OCI-LY7 (cell line): ENCODE measurements around the gene PCDHAC2. TPM values are rescaled to one million over a fixed set of nuclear protein-coding genes. Genes with fewer than 3 reads are reported as not detected.

Experiments used
- BruUV-seq: library from RNA; stranded (reverse); fragments of 400-500 nt; replicated peaks from 2 replicates; lab custom pipeline; 2021; lab: Mats Ljungman, UMichigan
- CTCF ChIA-PET: fragments of 300-600 bp; sonication (Branson Sonifier 250); formaldehyde crosslinking; loops from one replicate; lab custom pipeline; 2022; ENCODE audit warnings: antibody characterized with exemption; ENCODE audit not compliant: unreplicated experiment; lab: Charles Lee
- POLR2A ChIA-PET: fragments of 300-600 bp; sonication (Branson Sonifier 250); formaldehyde crosslinking; loops from one replicate; lab custom pipeline; 2022; ENCODE audit warnings: antibody characterized with exemption; lab: Charles Lee
- DNase-seq: peaks from one replicate; pipeline ENCODE4 v3.0.0-alpha.2; 2015; ENCODE audit warnings: low spot score
- H2AFZ ChIP-seq: fragments of 200-600 bp; sonication (generic), shearing (Covaris generic); 2 replicates; pipeline ENCODE4 v1.6.1; 2014; ENCODE audit warnings: mild to moderate bottlenecking, antibody characterized with exemption, low read length, moderate library complexity
- H3K27ac ChIP-seq: fragments of 200-600 bp; sonication (generic); 2 replicates; pipeline ENCODE4 v1.5.1; 2014; ENCODE audit warnings: mixed run types, low read depth, mild to moderate bottlenecking, moderate library complexity, low read length, inconsistent platforms; ENCODE audit not compliant: poor library complexity, severe bottlenecking
- H3K36me3 ChIP-seq: fragments of 200-600 bp; sonication (generic); 2 replicates; pipeline ENCODE4 v1.6.1; 2014; ENCODE audit warnings: mild to moderate bottlenecking, antibody characterized with exemption, low read length, moderate library complexity, mixed read lengths; ENCODE audit not compliant: insufficient read depth
- H3K4me1 ChIP-seq: fragments of 200-600 bp; sonication (generic); 2 replicates; pipeline ENCODE4 v1.5.1; 2014; ENCODE audit warnings: mild to moderate bottlenecking, low read length; ENCODE audit not compliant: insufficient read depth, poor library complexity, severe bottlenecking
- H3K4me2 ChIP-seq: fragments of 200-600 bp; sonication (generic); 2 replicates; pipeline ENCODE4 v1.6.1; 2014; ENCODE audit warnings: mild to moderate bottlenecking, low read length
- H3K4me3 ChIP-seq: fragments of 200-600 bp; sonication (generic); 2 replicates; pipeline ENCODE4 v1.5.1; 2014; ENCODE audit warnings: mild to moderate bottlenecking, low read depth, low read length; ENCODE audit not compliant: poor library complexity, severe bottlenecking
- H3K79me2 ChIP-seq: fragments of 200-600 bp; sonication (generic); 2 replicates; pipeline ENCODE4 v1.6.1; 2016; ENCODE audit warnings: low read depth, mild to moderate bottlenecking, low read length, moderate library complexity, mixed read lengths; ENCODE audit not compliant: insufficient read depth
- H3K9me2 ChIP-seq: fragments of 200-600 bp; sonication (generic); 2 replicates; pipeline ENCODE4 v1.6.1; 2016; ENCODE audit warnings: mild to moderate bottlenecking, low read length, mixed read lengths; ENCODE audit not compliant: insufficient read depth
- H3K9me3 ChIP-seq: fragments of 200-600 bp; sonication (generic); 2 replicates; pipeline ENCODE4 v1.6.1; 2014; ENCODE audit warnings: mild to moderate bottlenecking, mixed run types, low read length, mixed read lengths
- H4K20me1 ChIP-seq: fragments of 200-600 bp; sonication (generic); 2 replicates; pipeline ENCODE4 v1.6.1; 2014; ENCODE audit warnings: mild to moderate bottlenecking, antibody characterized with exemption, low read length, moderate library complexity, mixed read lengths; ENCODE audit not compliant: insufficient read depth
- EZH2phosphoT487 ChIP-seq: fragments of 200-600 bp; sonication (generic); IDR thresholded peaks from 2 replicates; pipeline ENCODE4 v1.6.1; 2018; ENCODE audit warnings: low read depth, borderline replicate concordance, mild to moderate bottlenecking, mixed run types, antibody characterized with exemption, low read length, moderate library complexity, mixed read lengths
- intact Hi-C: fragments of 100-400 bp; cut with micrococcal nuclease; formaldehyde crosslinking; loops from one replicate; pipeline ENCODE4 v1.10.0; 2022; ENCODE audit not compliant: unreplicated experiment
- total RNA-seq, 2 experiments: library from RNA; depleted of rRNA in 1 of 2; stranded (reverse); fragments of >200 nt in 1 of 2; shearing (Covaris generic) in 1 of 2; gene quantifications; 2 replicates each; pipeline ENCODE4 v1.2.3, GENCODE V29; 2014 to 2022
- TF ChIP-seq, protein P1 (sequence below): fragments of 200-600 bp; sonication (generic); conservative IDR thresholded peaks from 2 replicates; pipeline ENCODE4 v1.5.1; 2014; ENCODE audit warnings: mild to moderate bottlenecking, antibody characterized with exemption, low read length, moderate library complexity, mixed read lengths

The PCDHAC2 gene
- total RNA-seq, 2 experiments from 2014 or later, result not detected

DNA sequence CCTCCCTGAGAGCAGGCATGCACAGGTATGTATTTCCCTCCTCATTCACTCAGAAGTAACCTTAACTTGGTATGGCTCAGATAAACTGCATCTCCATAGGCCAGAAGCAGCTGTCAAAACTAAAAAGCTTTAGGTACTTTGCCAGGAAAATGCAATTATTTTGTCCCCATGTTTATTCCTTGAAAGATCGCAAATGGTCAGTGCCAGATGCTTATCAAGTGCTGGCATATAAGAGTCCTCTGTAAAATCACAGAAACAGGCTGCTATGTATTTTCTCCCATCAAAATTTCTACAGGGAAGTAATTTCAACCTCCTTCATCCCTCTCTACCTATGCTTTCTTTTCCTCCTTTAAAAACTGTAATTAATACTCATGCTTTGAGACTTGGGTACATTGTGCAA, 12.7 kb downstream of the PCDHAC2 start:
- ChIA-PET POLR2A (no interaction called here), CTCF (no interaction called here)
- no peak overlapping the region for H3K27ac ChIP-seq
- H4K20me1 ChIP-seq, result no peaks in the 10 kb centered on the region
- H3K4me2 ChIP-seq, result no peak overlapping the region
- H3K36me3 ChIP-seq, result no peaks in the 10 kb centered on the region
- no peaks in the 10 kb centered on the region for H3K9me2 ChIP-seq
- TF ChIP-seq, protein P1, sequence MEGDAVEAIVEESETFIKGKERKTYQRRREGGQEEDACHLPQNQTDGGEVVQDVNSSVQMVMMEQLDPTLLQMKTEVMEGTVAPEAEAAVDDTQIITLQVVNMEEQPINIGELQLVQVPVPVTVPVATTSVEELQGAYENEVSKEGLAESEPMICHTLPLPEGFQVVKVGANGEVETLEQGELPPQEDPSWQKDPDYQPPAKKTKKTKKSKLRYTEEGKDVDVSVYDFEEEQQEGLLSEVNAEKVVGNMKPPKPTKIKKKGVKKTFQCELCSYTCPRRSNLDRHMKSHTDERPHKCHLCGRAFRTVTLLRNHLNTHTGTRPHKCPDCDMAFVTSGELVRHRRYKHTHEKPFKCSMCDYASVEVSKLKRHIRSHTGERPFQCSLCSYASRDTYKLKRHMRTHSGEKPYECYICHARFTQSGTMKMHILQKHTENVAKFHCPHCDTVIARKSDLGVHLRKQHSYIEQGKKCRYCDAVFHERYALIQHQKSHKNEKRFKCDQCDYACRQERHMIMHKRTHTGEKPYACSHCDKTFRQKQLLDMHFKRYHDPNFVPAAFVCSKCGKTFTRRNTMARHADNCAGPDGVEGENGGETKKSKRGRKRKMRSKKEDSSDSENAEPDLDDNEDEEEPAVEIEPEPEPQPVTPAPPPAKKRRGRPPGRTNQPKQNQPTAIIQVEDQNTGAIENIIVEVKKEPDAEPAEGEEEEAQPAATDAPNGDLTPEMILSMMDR, result no peak
- TF ChIP-seq EZH2phosphoT487, result no peak
- H3K79me2 ChIP-seq, result no peaks in the 10 kb centered on the region
- BruUV-seq, result no TSS peak
- no peak for DNase-seq
- no peak overlapping the region for H2AFZ ChIP-seq
- no peaks in the 10 kb centered on the region for H3K9me3 ChIP-seq
- intact Hi-C loops, result no loop called here
- H3K4me3 ChIP-seq, result no peak overlapping the region
- no peaks in the 10 kb centered on the region for H3K4me1 ChIP-seq

DNA sequence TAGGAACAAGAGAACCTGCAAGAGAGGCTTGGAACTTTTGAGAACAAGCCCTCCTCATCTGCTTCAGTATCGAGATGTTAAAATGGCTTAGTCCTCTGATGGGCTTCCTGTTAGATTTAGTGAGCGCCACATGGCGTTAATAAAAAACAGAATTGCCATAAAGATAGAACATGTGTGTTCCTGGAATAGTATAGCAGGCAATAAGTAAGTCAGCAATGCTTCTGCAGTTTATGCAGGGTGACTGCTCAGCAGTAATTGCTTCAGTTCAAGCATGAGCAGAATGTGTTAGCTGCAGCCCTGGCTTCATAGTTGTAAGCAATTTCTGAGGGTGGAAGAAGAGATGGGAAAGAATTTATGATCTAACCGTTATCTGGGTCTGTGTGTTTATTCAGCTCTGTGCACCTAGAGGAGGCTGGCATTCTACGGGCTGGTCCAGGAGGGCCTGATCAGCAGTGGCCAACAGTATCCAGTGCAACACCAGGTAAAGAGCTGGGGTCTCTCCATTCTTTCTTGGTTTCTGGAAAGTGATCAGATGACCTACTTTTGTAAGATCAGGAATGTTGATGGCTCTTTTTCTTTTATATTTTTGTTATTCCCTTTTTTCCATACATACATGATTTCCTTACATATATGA, 15.9 kb downstream of the PCDHAC2 start:
- H3K79me2 ChIP-seq, result no peaks in the 10 kb centered on the region
- POLR2A ChIA-PET, result no interaction called here
- DNase-seq, result no peak
- no peak overlapping the region for H2AFZ ChIP-seq
- H3K4me3 ChIP-seq, result no peak overlapping the region
- H4K20me1 ChIP-seq, result no peaks in the 10 kb centered on the region
- TF ChIP-seq, protein P1, result no peak
- no peak for TF ChIP-seq EZH2phosphoT487
- no peaks in the 10 kb centered on the region for H3K4me1 ChIP-seq
- H3K4me2 ChIP-seq, result no peak overlapping the region
- H3K36me3 ChIP-seq, result no peaks in the 10 kb centered on the region
- CTCF ChIA-PET, result no interaction called here
- BruUV-seq, result no TSS peak
- H3K9me2 ChIP-seq, result no peaks in the 10 kb centered on the region
- H3K9me3 ChIP-seq, result no peaks in the 10 kb centered on the region
- intact Hi-C loops, result no loop called here
- H3K27ac ChIP-seq, result no peak overlapping the region

DNA sequence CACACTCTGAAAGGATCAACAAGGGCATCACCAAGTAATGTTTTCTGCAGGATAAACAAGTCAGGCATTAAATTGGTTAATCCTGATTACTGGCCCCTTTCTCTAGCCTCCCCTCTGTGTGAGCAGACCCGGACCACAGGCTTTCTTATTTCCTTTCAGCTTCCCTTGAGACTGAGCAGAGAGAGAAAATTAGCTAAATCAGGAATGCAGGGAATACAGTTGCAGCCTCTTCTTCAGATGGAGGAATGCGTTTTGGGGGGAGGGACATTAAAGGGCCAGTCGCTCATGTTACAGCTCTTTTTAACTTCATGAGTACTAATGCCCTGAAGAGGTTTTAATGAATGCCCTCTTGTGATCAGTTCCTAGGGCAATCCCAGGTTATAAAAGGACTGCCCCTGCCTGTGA, 19.8 kb downstream of the PCDHAC2 start:
- CTCF ChIA-PET, result no interaction called here
- H3K4me1 ChIP-seq, result no peaks in the 10 kb centered on the region
- no peak overlapping the region for H2AFZ ChIP-seq
- no peak for DNase-seq
- no peaks in the 10 kb centered on the region for H3K9me3 ChIP-seq
- H4K20me1 ChIP-seq, result no peaks in the 10 kb centered on the region
- H3K9me2 ChIP-seq, result no peaks in the 10 kb centered on the region
- BruUV-seq, result no TSS peak
- no peak overlapping the region for H3K4me3 ChIP-seq
- no peaks in the 10 kb centered on the region for H3K79me2 ChIP-seq
- TF ChIP-seq, protein P1, result no peak
- TF ChIP-seq EZH2phosphoT487, result no peak
- H3K27ac ChIP-seq, result no peak overlapping the region
- no peak overlapping the region for H3K4me2 ChIP-seq
- POLR2A ChIA-PET, result no interaction called here
- intact Hi-C loops, result no loop called here
- no peaks in the 10 kb centered on the region for H3K36me3 ChIP-seq
